ENCODE measurements around the gene MAP3K1.

DNA sequence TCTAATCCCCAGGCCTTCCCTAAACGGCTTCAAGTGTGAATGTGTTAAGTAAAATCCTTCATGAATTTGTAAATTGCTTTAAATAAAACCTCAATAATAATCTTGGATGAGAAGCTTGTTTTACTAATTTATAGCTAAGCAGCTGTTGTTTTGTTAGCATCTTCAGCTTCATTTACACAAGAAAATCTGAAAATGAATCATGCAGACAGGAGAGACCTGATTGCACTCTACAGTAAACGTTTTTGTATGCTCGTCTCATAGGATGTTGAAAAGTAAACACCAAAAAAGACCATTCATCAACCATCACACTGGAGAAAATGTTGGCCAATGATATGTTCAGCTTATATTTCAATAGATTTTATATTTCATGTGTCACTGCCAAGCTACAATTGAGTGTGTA lies 40.4 kb upstream of the MAP3K1 start:
- TF ChIP-seq, protein P1, sequence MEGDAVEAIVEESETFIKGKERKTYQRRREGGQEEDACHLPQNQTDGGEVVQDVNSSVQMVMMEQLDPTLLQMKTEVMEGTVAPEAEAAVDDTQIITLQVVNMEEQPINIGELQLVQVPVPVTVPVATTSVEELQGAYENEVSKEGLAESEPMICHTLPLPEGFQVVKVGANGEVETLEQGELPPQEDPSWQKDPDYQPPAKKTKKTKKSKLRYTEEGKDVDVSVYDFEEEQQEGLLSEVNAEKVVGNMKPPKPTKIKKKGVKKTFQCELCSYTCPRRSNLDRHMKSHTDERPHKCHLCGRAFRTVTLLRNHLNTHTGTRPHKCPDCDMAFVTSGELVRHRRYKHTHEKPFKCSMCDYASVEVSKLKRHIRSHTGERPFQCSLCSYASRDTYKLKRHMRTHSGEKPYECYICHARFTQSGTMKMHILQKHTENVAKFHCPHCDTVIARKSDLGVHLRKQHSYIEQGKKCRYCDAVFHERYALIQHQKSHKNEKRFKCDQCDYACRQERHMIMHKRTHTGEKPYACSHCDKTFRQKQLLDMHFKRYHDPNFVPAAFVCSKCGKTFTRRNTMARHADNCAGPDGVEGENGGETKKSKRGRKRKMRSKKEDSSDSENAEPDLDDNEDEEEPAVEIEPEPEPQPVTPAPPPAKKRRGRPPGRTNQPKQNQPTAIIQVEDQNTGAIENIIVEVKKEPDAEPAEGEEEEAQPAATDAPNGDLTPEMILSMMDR (IDR thresholded peaks at IDR 0.05), result no peak
- no peak for TF ChIP-seq POLR2A (IDR thresholded peaks at IDR 0.05)
